IMR-90 (cell line): ENCODE results near the gene IWS1. TPM values are rescaled to one million over a fixed set of nuclear protein-coding genes. Genes with fewer than 3 reads are reported as not detected.

Source experiments
- ATAC-seq: fragments of 200-7000 bp; cut with Tn5 transposase; 2 replicates; pipeline ENCODE4 v1.9.1; 2020; ENCODE audit warnings: low read depth, mild to moderate bottlenecking, moderate library complexity
- BruUV-seq: library from RNA; stranded (reverse); fragments of 400-500 nt; replicated peaks from 2 replicates; lab custom pipeline; 2021; lab: Mats Ljungman, UMichigan
- CTCF ChIA-PET: fragments of 300-600 bp; formaldehyde crosslinking; extraction: SDS; loops from one replicate; lab custom pipeline; 2021; ENCODE audit warnings: antibody characterized with exemption; lab: Yijun Ruan, JAX
- POLR2A ChIA-PET: fragments of 300-600 bp; sonication (Branson Sonifier 250); formaldehyde crosslinking; loops from one replicate; lab custom pipeline; 2022; ENCODE audit warnings: antibody characterized with exemption; ENCODE audit not compliant: unreplicated experiment; lab: Charles Lee
- DNase-seq: peaks from one replicate; pipeline ENCODE4 v3.0.0; 2013
- H2AFZ ChIP-seq: replicated peaks from 2 replicates; pipeline ENCODE3; 2013; ENCODE audit warnings: low read length, mild to moderate bottlenecking; ENCODE audit not compliant: poor library complexity
- H2AK5ac ChIP-seq: 2 replicates; pipeline ENCODE4 v1.6.1; 2013; ENCODE audit warnings: low read depth, low read length, inconsistent platforms
- H2AK9ac ChIP-seq: replicated peaks from 2 replicates; pipeline ENCODE3; 2013; ENCODE audit warnings: mild to moderate bottlenecking, low read depth, low read length, moderate library complexity; ENCODE audit not compliant: poor library complexity
- H2BK120ac ChIP-seq: 2 replicates; pipeline ENCODE4 v1.6.1; 2013; ENCODE audit warnings: low read depth, low read length, inconsistent platforms
- H2BK15ac ChIP-seq: 3 replicates; pipeline ENCODE4 v1.6.1; 2013; ENCODE audit warnings: low read depth, low read length, inconsistent platforms
- H2BK20ac ChIP-seq: 2 replicates; pipeline ENCODE4 v1.6.1; 2013; ENCODE audit warnings: low read depth, mild to moderate bottlenecking, inconsistent platforms, low read length, moderate library complexity
- H2BK5ac ChIP-seq: 2 replicates; pipeline ENCODE4 v1.6.1; 2013; ENCODE audit warnings: mild to moderate bottlenecking, low read depth, low read length, inconsistent platforms; ENCODE audit not compliant: poor library complexity, severe bottlenecking
- H3K14ac ChIP-seq: replicated peaks from 2 replicates; pipeline ENCODE4 v1.6.1; 2013; ENCODE audit warnings: low read depth, low read length, inconsistent platforms
- H3K18ac ChIP-seq: 2 replicates; pipeline ENCODE4 v1.6.1; 2013; ENCODE audit warnings: low read depth, low read length, control low read depth
- H3K23ac ChIP-seq: 2 replicates; pipeline ENCODE4 v1.6.1; 2013; ENCODE audit warnings: low read depth, low read length, inconsistent platforms
- H3K27ac ChIP-seq: 2 replicates; pipeline ENCODE4 v1.5.1; 2013; ENCODE audit warnings: mild to moderate bottlenecking, control low read depth, low read length; ENCODE audit not compliant: insufficient read depth
- H3K27me3 ChIP-seq: 2 replicates; pipeline ENCODE4 v1.6.1; 2013; ENCODE audit warnings: low read length; ENCODE audit not compliant: control insufficient read depth, insufficient read depth
- H3K36me3 ChIP-seq: 2 replicates; pipeline ENCODE4 v1.6.1; 2013; ENCODE audit warnings: low read length, mixed read lengths; ENCODE audit not compliant: control insufficient read depth, insufficient read depth
- H3K4ac ChIP-seq: 2 replicates; pipeline ENCODE4 v1.6.1; 2013; ENCODE audit warnings: low read depth, low read length, inconsistent platforms
- H3K4me1 ChIP-seq: 2 replicates; pipeline ENCODE4 v1.6.1; 2013; ENCODE audit warnings: low read length, mixed read lengths; ENCODE audit not compliant: control insufficient read depth, insufficient read depth
- H3K4me2 ChIP-seq: 2 replicates; pipeline ENCODE4 v1.6.1; 2013; ENCODE audit warnings: low read depth, mild to moderate bottlenecking, control low read depth, low read length, moderate library complexity
- H3K4me3 ChIP-seq: 2 replicates; pipeline ENCODE4 v1.5.1; 2013; ENCODE audit warnings: low read depth, mild to moderate bottlenecking, control low read depth, low read length, moderate library complexity; ENCODE audit not compliant: insufficient read depth
- H3K56ac ChIP-seq: 2 replicates; pipeline ENCODE4 v1.6.1; 2013; ENCODE audit warnings: low read length, inconsistent platforms; ENCODE audit not compliant: insufficient read depth; ENCODE audit errors: extremely low read depth
- H3K79me1 ChIP-seq, 2 experiments: 2 replicates each; pipeline ENCODE4 v1.6.1; 2013; ENCODE audit warnings: low read length in 2 of 2, inconsistent platforms in 1 of 2, low read depth in 1 of 2
- H3K9ac ChIP-seq: 2 replicates; pipeline ENCODE4 v1.6.1; 2013; ENCODE audit warnings: low read depth, low read length, control low read depth
- H3K9me1 ChIP-seq: 2 replicates; pipeline ENCODE4 v1.6.1; 2013; ENCODE audit warnings: low read length, inconsistent platforms; ENCODE audit not compliant: insufficient read depth
- H3K9me3 ChIP-seq: 2 replicates; pipeline ENCODE4 v1.6.1; 2013; ENCODE audit warnings: low read length; ENCODE audit not compliant: control insufficient read depth, insufficient read depth
- H4K20me1 ChIP-seq: 2 replicates; pipeline ENCODE4 v1.6.1; 2013; ENCODE audit warnings: low read length, inconsistent platforms; ENCODE audit not compliant: insufficient read depth
- H4K5ac ChIP-seq: 2 replicates; pipeline ENCODE4 v1.6.1; 2013; ENCODE audit warnings: mild to moderate bottlenecking, low read depth, low read length, control low read depth
- H4K8ac ChIP-seq, 2 experiments: 2 replicates each; pipeline ENCODE4 v1.6.1; 2013; ENCODE audit warnings: low read depth in 2 of 2, low read length in 2 of 2, control low read depth in 1 of 2, inconsistent platforms in 1 of 2
- H4K91ac ChIP-seq: 2 replicates; pipeline ENCODE4 v1.6.1; 2013; ENCODE audit warnings: low read depth, low read length, inconsistent platforms; ENCODE audit not compliant: insufficient read depth
- BHLHE40 ChIP-seq: fragments of 150-350 bp; IDR thresholded peaks from 2 replicates; pipeline ENCODE4 v1.6.1; 2016; ENCODE audit warnings: mild to moderate bottlenecking, low read depth, low read length
- CHD1 ChIP-seq: IDR thresholded peaks from 2 replicates; pipeline ENCODE4 v1.6.1; 2012; ENCODE audit warnings: low read depth, low read length, improper control_type of control experiment
- FOS ChIP-seq: fragments of 150-350 bp; IDR thresholded peaks from 2 replicates; pipeline ENCODE4 v1.6.1; 2016; ENCODE audit warnings: low read depth, low read length
- MXI1 ChIP-seq: IDR thresholded peaks from 2 replicates; pipeline ENCODE4 v1.6.1; 2012; ENCODE audit warnings: low read depth, mild to moderate bottlenecking, low read length, moderate library complexity, borderline replicate concordance
- NFE2L2 ChIP-seq: fragments of 150-350 bp; IDR thresholded peaks from 2 replicates; pipeline ENCODE4 v1.6.1; 2016; ENCODE audit warnings: low read depth, mild to moderate bottlenecking, low read length
- RCOR1 ChIP-seq: IDR thresholded peaks from 2 replicates; pipeline ENCODE4 v1.6.1; 2012; ENCODE audit warnings: mild to moderate bottlenecking, low read length, improper control_type of control experiment; ENCODE audit not compliant: insufficient replicate concordance
- WGBS, 2 experiments: methylation state at CpG; one replicate each; pipeline versions ENCODE4 v1.1.5 to v1.1.7; 2013; ENCODE audit warnings: missing lambda C conversion rate in 2 of 2; ENCODE audit not compliant: insufficient read length in 1 of 2; ENCODE audit errors: extremely low coverage in 2 of 2; 5-methylcytosine and 5-hydroxymethylcytosine counted together
- dilution Hi-C: fragments of 300-500 bp; cut with HindIII; formaldehyde crosslinking; loops from one replicate; pipeline ENCODE4 v1.14.3; 2018; ENCODE audit warnings: low sequenced_read_pairs; ENCODE audit not compliant: unreplicated experiment
- in situ Hi-C: fragments of 300-500 bp; cut with MboI; formaldehyde crosslinking; loops from 3 replicates; pipeline ENCODE4 v1.14.3; 2019; ENCODE audit warnings: low sequenced_read_pairs, inconsistent platforms, mixed read lengths
- intact Hi-C: fragments of 100-400 bp; cut with micrococcal nuclease; formaldehyde crosslinking; loops from 2 replicates; pipeline ENCODE4 v1.10.0; 2022
- polyA plus RNA-seq, 3 experiments: library from polyadenylated mRNA; depleted of rRNA; stranded (reverse); fragments of >200 nt; gene quantifications; 2 replicates each; pipeline ENCODE4 v1.2.3, GENCODE V29; 2012; ENCODE audit warnings: low replicate concordance in 1 of 3
- total RNA-seq: library from RNA; depleted of rRNA; stranded (reverse); fragments of >200 nt; gene quantifications from 2 replicates; pipeline ENCODE4 v1.2.3, GENCODE V29; 2012

IWS1 gene
- total and polyA plus RNA-seq, 2 of the 4 experiments (the other 2 are of a cell fraction) = 31.5 to 52.5 TPM

- no peak for ATAC-seq
- 0 out of 2 replicates have a peak, but pooled peaks cover 3% of the 10 kb centered on the region for H3K9me1 ChIP-seq
- no peak overlapping the region for H3K4me3 ChIP-seq
- peaks cover 52% of the 10 kb centered on the region for H3K27me3 ChIP-seq
- no peak for DNase-seq
- H3K27ac ChIP-seq = no peak overlapping the region
- H3K36me3 ChIP-seq = no peaks in the 10 kb centered on the region
- H2AFZ ChIP-seq = no peak overlapping the region
- no peak overlapping the region for H4K5ac ChIP-seq
- H3K23ac ChIP-seq = no peak overlapping the region
- no peak overlapping the region for H2BK5ac ChIP-seq
- no peak overlapping the region for H2BK120ac ChIP-seq
- no peaks in the 10 kb centered on the region for H3K4me1 ChIP-seq
- no peak overlapping the region for H3K4ac ChIP-seq
- no TSS peak for BruUV-seq
- no peak overlapping the region for H3K9ac ChIP-seq
- no peak overlapping the region for H3K4me2 ChIP-seq
- no peaks in the 10 kb centered on the region for H3K9me3 ChIP-seq
- no peak overlapping the region for H2BK20ac ChIP-seq
- H3K56ac ChIP-seq = no peak overlapping the region
- in situ Hi-C loops (no loop called here), dilution Hi-C loops (no loop called here), intact Hi-C loops (no loop called here)
- H4K91ac ChIP-seq = no peak overlapping the region
- TF ChIP-seq RCOR1 (no peak), MXI1 (no peak), BHLHE40 (no peak), FOS (no peak), NFE2L2 (no peak), CHD1 (no peak)
- no peak overlapping the region for H2AK9ac ChIP-seq
- H3K79me1 ChIP-seq = no peaks in the 10 kb centered on the region
- no peak overlapping the region for H3K18ac ChIP-seq
- H3K14ac ChIP-seq = no peak overlapping the region
- no peak overlapping the region for H4K8ac ChIP-seq
- CTCF ChIA-PET = interaction anchor here (1.1 kb wide), 1 partner anchor 24 kb away, joined by 3 read pairs; no protein-coding TSS in a partner anchor
- 78% methylated on average over 4 of the region's 5 CpGs; no CpG with 5 or more reads in 1 of the 2 experiments for WGBS, 2 experiments
- POLR2A ChIA-PET = interaction anchor here (1.2 kb wide), 1 partner anchor 11 kb away, joined by 3 read pairs; the partner anchor contains the start of gene IWS1
- H4K20me1 ChIP-seq = no peaks in the 10 kb centered on the region
- no peak overlapping the region for H2AK5ac ChIP-seq
- no peak overlapping the region for H2BK15ac ChIP-seq
These were observed 11.4 kb upstream of the IWS1 start for GRCh38 chr2:127537644-127538043.
